K562 (cell line): ENCODE data around the gene SIGLEC9. TPM values are rescaled to one million over a fixed set of nuclear protein-coding genes. Genes with fewer than 3 reads are reported as not detected.

Experiments
- CBFA2T2 ChIP-seq: fragments of 450-650 bp; conservative IDR thresholded peaks from 2 replicates; pipeline ENCODE4 v1.6.1; 2017; ENCODE audit warnings: mild to moderate bottlenecking
- ESRRA ChIP-seq: fragments of 450-650 bp; IDR thresholded peaks from 2 replicates; pipeline ENCODE4 v1.6.1; 2014; ENCODE audit warnings: low read depth, mild to moderate bottlenecking, moderate library complexity, borderline replicate concordance
- FOXK2 ChIP-seq, 2 experiments: fragments of 450-650 bp; IDR thresholded peaks in 1 of 2; conservative IDR thresholded peaks in 1 of 2; 2 replicates each; pipeline ENCODE4 v1.6.1; 2016; ENCODE audit warnings: low read depth in 2 of 2, mild to moderate bottlenecking in 1 of 2
- HMGN3 ChIP-seq: IDR thresholded peaks from 2 replicates; pipeline ENCODE4 v1.6.1; 2011; ENCODE audit warnings: borderline replicate concordance, low read depth, mild to moderate bottlenecking, mixed read lengths, low read length; ENCODE audit not compliant: insufficient read length; ENCODE audit errors: extremely low read depth
- KDM2B ChIP-seq: fragments of 250-450 bp; sonication (Bioruptor Pico); IDR thresholded peaks from 2 replicates; pipeline ENCODE4 v1.8.0; 2021; ENCODE audit warnings: mild to moderate bottlenecking, moderate library complexity
- MCM3 ChIP-seq: fragments of 450-650 bp; IDR thresholded peaks from 2 replicates; pipeline ENCODE4 v1.6.1; 2016
- MED1 ChIP-seq: sonication (generic); formaldehyde crosslinking; IDR thresholded peaks from 2 replicates; pipeline ENCODE4 v1.8.1; 2023; ENCODE audit warnings: missing genetic modification reagents, borderline replicate concordance
- NUFIP1 ChIP-seq: fragments of 450-650 bp; IDR thresholded peaks from 2 replicates; pipeline ENCODE4 v1.6.1; 2018; ENCODE audit not compliant: partially characterized antibody
- RFX5 ChIP-seq: IDR thresholded peaks from 2 replicates; pipeline ENCODE4 v1.6.1; 2011; ENCODE audit warnings: low read depth, mild to moderate bottlenecking, improper control_type of control experiment, low read length
- SMARCB1 ChIP-seq: IDR thresholded peaks from 2 replicates; pipeline ENCODE4 v1.6.1; 2011; ENCODE audit warnings: improper control_type of control experiment, low read depth; ENCODE audit not compliant: insufficient read length
- TGIF2 ChIP-seq: sonication (generic); formaldehyde crosslinking; IDR thresholded peaks from 2 replicates; pipeline ENCODE4 v1.8.1; 2022; ENCODE audit warnings: mild to moderate bottlenecking, missing genetic modification reagents, moderate library complexity
- ZNF124 ChIP-seq: sonication (generic); formaldehyde crosslinking; IDR thresholded peaks from 2 replicates; pipeline ENCODE4 v1.8.1; 2022; ENCODE audit warnings: missing genetic modification reagents
- ZNF133 ChIP-seq: fragments of 250-450 bp; sonication (Bioruptor Pico); IDR thresholded peaks from 2 replicates; pipeline ENCODE4 v1.4.0; 2020; ENCODE audit warnings: mild to moderate bottlenecking
- ZNF24 ChIP-seq: fragments of 450-650 bp; IDR thresholded peaks from 2 replicates; pipeline ENCODE4 v1.6.1; 2016
- ZNF274 ChIP-seq: IDR thresholded peaks from 2 replicates; pipeline ENCODE4 v1.6.1; 2011; ENCODE audit warnings: low read depth, mild to moderate bottlenecking, low read length, moderate library complexity, borderline replicate concordance
- ZNF707 ChIP-seq: fragments of 250-450 bp; sonication (Bioruptor Pico); conservative IDR thresholded peaks from 2 replicates; pipeline ENCODE4 v1.8.0; 2022; ENCODE audit warnings: inconsistent platforms, mild to moderate bottlenecking, moderate library complexity
- polyA plus RNA-seq, 8 experiments: library from polyadenylated mRNA; depleted of rRNA in 4 of 8; stranded (reverse) in 5 of 8; unstranded in 3 of 8; fragments of >200 nt; fragmentation: Nextera tagmentation in 2 of 8; fragmentation: Illumina TruSeq in 1 of 8; extraction: Ambion mirVana in 2 of 8; extraction: Trizol in 1 of 8; gene quantifications; 2 replicates each; pipeline versions ENCODE4 v1.2.1 to v1.2.3, GENCODE V29; 2011 to 2014; ENCODE audit warnings: inconsistent platforms in 1 of 8, missing spikeins in 1 of 8
- total RNA-seq, 7 experiments: library from RNA; depleted of rRNA in 6 of 7; stranded (reverse); fragments of >200 nt in 6 of 7; fragmentation: Illumina TruSeq in 2 of 7; extraction: Trizol in 2 of 7; gene quantifications; 2 replicates each; pipeline versions ENCODE4 v1.2.1 to v1.2.3, GENCODE V29; 2011 to 2021; ENCODE audit warnings: low replicate concordance in 1 of 7
- TF ChIP-seq, protein P1 (sequence below): fragments of 450-650 bp; IDR thresholded peaks from 2 replicates; pipeline ENCODE4 v1.6.1; 2016; ENCODE audit warnings: low read depth
- TF ChIP-seq, protein P2 (sequence below): sonication (generic); formaldehyde crosslinking; IDR thresholded peaks from 2 replicates; pipeline ENCODE4 v1.8.0; 2022; ENCODE audit warnings: mild to moderate bottlenecking, missing genetic modification reagents

SIGLEC9 gene
- total and polyA plus RNA-seq, 9 of the 15 experiments (the other 6 are each of a cell fraction or from before 2014, with no cell fraction given): 0.09 to 0.34 (median 0.22) TPM; not detected in 4

DNA sequence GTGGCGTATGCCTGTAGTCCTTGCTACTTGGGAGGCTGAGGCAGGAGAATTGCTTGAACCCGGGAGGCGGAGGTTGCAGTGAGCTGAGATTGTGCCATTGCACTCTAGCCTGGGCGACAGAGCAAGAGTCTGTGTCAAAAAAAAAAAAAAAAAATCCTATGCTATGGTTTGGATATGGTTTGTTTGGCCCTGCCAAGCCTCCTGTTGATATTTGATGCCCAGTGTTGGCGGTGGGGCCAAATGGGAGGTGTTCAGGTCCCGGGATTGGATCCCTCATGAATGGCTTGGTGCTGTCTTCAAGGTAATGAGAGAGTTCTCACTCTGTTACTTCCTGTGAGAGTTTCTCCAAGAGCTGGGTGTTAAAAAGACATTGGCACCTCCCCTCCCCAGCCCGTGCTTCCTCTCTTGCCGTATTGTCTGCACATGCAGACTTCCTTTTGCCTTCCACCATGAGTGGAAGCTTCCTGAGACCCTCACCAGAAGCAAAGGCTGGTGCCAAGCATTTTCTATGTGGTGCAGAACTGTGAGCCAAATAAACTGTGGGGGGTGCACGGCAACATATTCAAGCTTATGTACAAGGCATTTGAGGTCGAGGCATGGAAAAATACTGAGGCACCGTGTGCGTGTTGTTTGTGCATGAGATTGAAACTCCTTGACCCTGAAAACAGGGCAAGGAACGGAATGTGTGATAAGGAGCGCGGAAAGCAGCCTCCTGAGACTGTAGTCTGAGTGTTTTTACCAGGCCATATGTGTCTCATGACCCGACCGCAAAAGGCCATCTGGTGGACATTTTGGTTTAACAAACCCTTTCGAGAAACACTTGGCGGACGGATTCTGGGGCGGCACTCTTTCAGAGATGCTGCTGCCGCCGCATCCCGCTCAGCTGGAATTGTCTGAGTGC is 7.3 kb downstream of the SIGLEC9 start (continued):
- TF ChIP-seq NUFIP1: no peak
- TF ChIP-seq TGIF2 (CRISPR knock-in tag): no peak
- no peak for TF ChIP-seq ZNF274
- TF ChIP-seq ZNF24: no peak; the same call in 1 of the 2 replicates
- TF ChIP-seq ZNF707 (CRISPR knock-in tag): no peak
- TF ChIP-seq MCM3: no peak
- peak; percentile 91 for TF ChIP-seq ESRRA
- TF ChIP-seq, protein P1, sequence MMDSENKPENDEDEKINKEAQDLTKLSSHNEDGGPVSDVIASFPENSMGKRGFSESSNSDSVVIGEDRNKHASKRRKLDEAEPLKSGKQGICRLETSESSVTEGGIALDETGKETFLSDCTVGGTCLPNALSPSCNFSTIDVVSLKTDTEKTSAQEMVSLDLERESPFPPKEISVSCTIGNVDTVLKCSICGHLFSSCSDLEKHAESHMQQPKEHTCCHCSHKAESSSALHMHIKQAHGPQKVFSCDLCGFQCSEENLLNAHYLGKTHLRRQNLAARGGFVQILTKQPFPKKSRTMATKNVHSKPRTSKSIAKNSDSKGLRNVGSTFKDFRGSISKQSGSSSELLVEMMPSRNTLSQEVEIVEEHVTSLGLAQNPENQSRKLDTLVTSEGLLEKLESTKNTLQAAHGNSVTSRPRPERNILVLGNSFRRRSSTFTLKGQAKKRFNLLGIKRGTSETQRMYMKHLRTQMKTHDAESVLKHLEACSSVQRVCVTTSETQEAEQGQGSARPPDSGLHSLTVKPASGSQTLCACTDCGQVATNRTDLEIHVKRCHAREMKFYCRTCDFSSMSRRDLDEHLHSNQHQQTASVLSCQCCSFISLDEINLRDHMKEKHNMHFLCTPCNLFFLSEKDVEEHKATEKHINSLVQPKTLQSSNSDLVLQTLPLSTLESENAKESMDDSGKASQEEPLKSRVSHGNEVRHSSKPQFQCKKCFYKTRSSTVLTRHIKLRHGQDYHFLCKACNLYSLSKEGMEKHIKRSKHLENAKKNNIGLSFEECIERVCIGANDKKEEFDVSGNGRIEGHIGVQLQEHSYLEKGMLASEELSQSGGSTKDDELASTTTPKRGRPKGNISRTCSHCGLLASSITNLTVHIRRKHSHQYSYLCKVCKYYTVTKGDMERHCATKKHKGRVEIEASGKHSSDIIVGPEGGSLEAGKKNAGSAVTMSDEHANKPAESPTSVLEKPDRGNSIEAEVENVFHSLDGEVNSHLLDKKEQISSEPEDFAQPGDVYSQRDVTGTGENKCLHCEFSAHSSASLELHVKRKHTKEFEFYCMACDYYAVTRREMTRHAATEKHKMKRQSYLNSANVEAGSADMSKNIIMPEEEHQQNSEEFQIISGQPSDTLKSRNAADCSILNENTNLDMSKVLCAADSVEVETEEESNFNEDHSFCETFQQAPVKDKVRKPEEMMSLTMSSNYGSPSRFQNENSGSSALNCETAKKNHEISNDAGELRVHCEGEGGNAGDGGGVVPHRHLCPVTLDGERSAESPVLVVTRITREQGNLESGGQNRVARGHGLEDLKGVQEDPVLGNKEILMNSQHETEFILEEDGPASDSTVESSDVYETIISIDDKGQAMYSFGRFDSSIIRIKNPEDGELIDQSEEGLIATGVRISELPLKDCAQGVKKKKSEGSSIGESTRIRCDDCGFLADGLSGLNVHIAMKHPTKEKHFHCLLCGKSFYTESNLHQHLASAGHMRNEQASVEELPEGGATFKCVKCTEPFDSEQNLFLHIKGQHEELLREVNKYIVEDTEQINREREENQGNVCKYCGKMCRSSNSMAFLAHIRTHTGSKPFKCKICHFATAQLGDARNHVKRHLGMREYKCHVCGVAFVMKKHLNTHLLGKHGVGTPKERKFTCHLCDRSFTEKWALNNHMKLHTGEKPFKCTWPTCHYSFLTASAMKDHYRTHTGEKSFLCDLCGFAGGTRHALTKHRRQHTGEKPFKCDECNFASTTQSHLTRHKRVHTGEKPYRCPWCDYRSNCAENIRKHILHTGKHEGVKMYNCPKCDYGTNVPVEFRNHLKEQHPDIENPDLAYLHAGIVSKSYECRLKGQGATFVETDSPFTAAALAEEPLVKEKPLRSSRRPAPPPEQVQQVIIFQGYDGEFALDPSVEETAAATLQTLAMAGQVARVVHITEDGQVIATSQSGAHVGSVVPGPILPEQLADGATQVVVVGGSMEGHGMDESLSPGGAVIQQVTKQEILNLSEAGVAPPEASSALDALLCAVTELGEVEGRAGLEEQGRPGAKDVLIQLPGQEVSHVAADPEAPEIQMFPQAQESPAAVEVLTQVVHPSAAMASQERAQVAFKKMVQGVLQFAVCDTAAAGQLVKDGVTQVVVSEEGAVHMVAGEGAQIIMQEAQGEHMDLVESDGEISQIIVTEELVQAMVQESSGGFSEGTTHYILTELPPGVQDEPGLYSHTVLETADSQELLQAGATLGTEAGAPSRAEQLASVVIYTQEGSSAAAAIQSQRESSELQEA: no peak
- TF ChIP-seq, protein P2, sequence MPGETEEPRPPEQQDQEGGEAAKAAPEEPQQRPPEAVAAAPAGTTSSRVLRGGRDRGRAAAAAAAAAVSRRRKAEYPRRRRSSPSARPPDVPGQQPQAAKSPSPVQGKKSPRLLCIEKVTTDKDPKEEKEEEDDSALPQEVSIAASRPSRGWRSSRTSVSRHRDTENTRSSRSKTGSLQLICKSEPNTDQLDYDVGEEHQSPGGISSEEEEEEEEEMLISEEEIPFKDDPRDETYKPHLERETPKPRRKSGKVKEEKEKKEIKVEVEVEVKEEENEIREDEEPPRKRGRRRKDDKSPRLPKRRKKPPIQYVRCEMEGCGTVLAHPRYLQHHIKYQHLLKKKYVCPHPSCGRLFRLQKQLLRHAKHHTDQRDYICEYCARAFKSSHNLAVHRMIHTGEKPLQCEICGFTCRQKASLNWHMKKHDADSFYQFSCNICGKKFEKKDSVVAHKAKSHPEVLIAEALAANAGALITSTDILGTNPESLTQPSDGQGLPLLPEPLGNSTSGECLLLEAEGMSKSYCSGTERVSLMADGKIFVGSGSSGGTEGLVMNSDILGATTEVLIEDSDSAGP (CRISPR knock-in tag): no peak
- peak; percentile 40 to 64; a peak in 1 of 4 replicates for TF ChIP-seq FOXK2 (conservative IDR thresholded peaks at IDR 0.05 in 1 of 2, IDR thresholded peaks at IDR 0.05 in 1 of 2; ENCODE audit: low read depth in 2 of 2)
- no peak for TF ChIP-seq SMARCB1
- TF ChIP-seq KDM2B (CRISPR knock-in tag): 0 out of 2 replicates have a peak, but pooled peaks have one; percentile 33
- TF ChIP-seq CBFA2T2: peak; percentile 65
- TF ChIP-seq ZNF133 (CRISPR knock-in tag): no peak
- TF ChIP-seq MED1 (CRISPR knock-in tag): no peak
- no peak for TF ChIP-seq RFX5
- no peak for TF ChIP-seq HMGN3
- no peak for TF ChIP-seq ZNF124 (CRISPR knock-in tag)
